Psoas muscle (tissue), 8 donors: ENCODE measurements around the gene STRIP1. TPM values are rescaled to one million over a fixed set of nuclear protein-coding genes. Genes with fewer than 3 reads are reported as not detected.

Experiments used
- ATAC-seq, 4 donors: fragments of 200-7000 bp; cut with Tn5 transposase; one replicate each; pipeline ENCODE4 v1.9.1; 2020; ENCODE audit warnings: moderate library complexity in 3 of 4, mild to moderate bottlenecking in 2 of 4
- DNase-seq, 2 donors: peaks; one replicate each; pipeline ENCODE4 v3.0.0-alpha.2; 2020
- H3K27ac ChIP-seq: fragments of 200-600 bp; one replicate; pipeline ENCODE4 v1.8.0; 2022
- H3K27me3 ChIP-seq, 3 donors: fragments of 200-600 bp in 1 of 3; one replicate each; pipeline versions ENCODE4 v1.6.1 to v1.8.0; 2013 to 2022; ENCODE audit warnings: low read length in 2 of 3, mild to moderate bottlenecking in 2 of 3, moderate library complexity in 1 of 3; ENCODE audit not compliant: insufficient read depth in 3 of 3
- H3K36me3 ChIP-seq, 2 donors: fragments of 200-600 bp in 1 of 2; one replicate each; pipeline versions ENCODE4 v1.6.1 to v1.8.0; 2013 to 2022; ENCODE audit warnings: low read depth in 1 of 2, mild to moderate bottlenecking in 1 of 2, moderate library complexity in 1 of 2; ENCODE audit not compliant: insufficient read depth in 1 of 2
- H3K4me1 ChIP-seq: fragments of 200-600 bp; one replicate; pipeline ENCODE4 v1.8.0; 2022
- H3K4me3 ChIP-seq: fragments of 200-600 bp; one replicate; pipeline ENCODE4 v1.8.0; 2022; ENCODE audit warnings: mild to moderate bottlenecking
- H3K9me3 ChIP-seq: fragments of 200-600 bp; one replicate; pipeline ENCODE4 v1.8.0; 2022
- WGBS, 3 donors: extraction: QIAGEN DNeasy Blood & Tissue Kit; methylation state at CpG; one replicate each; pipeline versions ENCODE4 v1.1.6 to v1.1.7; 2013; 5-methylcytosine and 5-hydroxymethylcytosine counted together
- intact Hi-C, 2 donors: fragments of 100-400 bp; cut with DNase I; formaldehyde crosslinking; loops; one replicate each; pipeline versions ENCODE4 v1.11.0 to v1.14.2; 2022
- polyA plus RNA-seq, 3 donors: library from polyadenylated mRNA; stranded (reverse); fragments of 200-250 nt; gene quantifications; one replicate each; pipeline ENCODE4 v1.2.3, GENCODE V29; 2013
- total RNA-seq, 4 donors: library from RNA; stranded (reverse); fragmentation: NEBNext Ultra II Directional in 2 of 4; extraction: Animal tissue kit (Norgen Biotek cat#: 25700) in 2 of 4; gene quantifications; one replicate each; pipeline versions ENCODE4 v1.2.1 to v1.2.4, GENCODE V29; 2021 to 2023
- TF ChIP-seq, protein P1 (sequence below): fragments of 200-600 bp; IDR thresholded peaks from one replicate; pipeline ENCODE4 v1.8.0; 2022; ENCODE audit warnings: antibody characterized with exemption
- donor health status: healthy with polysubstance abuse.
- donor health status: DM: no; HTN: no; CAD: no; lungs with moderate emphysema.
- donor health status: Bipolar disorder and iron deficiency.
- donor health status: healthy.
- donor health status: DM: yes; HTN: yes; CAD: no.
- donor health status: DM: no; HTN: no; CAD: no.
- donor health status: DM: no; HTN: no; CAD: no.
- donor health status: DM: yes; HTN: yes; CAD: no.

Gene STRIP1
- total and polyA plus RNA-seq, 7 donors: 12.1 to 23.1 (median 16.4) TPM

DNA sequence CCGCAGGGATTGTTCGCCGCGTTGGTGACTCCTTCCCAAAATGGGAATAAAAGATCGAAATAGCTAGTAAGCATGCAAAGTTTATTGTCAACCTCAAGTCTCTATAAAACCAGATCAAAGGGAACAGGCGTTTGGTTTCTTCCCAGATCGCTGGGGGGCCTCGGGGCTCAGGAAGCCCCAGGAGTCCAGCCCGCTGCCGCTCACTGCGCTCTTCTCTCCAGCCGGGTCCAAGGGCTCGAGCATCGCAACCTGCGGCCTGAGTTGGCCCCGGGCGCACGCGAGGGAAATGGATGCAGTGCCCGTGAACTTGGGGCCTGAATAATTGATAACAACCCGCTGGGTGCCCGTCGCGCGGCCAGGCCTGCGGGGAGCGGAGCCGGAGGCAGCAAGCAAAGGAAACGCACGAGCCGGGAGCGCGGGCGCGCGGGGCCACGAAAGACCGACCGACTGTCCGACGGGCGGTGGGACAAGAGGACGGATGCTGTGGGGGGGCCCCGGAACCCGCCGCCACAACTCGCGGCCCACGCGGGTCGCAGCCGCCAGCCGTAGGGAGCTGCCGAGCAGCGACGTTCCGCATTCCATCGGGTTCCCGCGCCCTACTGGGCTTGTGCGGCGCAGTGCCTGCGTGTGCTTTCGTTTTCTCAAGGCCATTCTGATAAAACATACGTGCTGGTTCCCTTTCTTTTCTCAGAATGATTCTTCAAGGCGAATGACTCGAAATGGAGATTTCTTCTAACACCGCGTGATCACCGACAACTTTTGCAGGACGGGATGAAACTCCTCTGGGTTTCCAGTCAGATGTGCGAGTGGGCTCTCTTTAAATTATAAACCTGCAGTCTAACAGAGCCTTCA is 50.0 kb downstream of the STRIP1 start:
- ATAC-seq: peak; percentile 60 to 75 (median 64)
- no peaks in the 10 kb centered on the region for H3K36me3 ChIP-seq
- no peaks in the 10 kb centered on the region for H3K9me3 ChIP-seq
- peaks cover 6% of the 10 kb centered on the region for H3K4me1 ChIP-seq
- peaks cover 2 to 56% (median 15%) of the 10 kb centered on the region in 3 donors for H3K27me3 ChIP-seq
- peak; percentile 66 to 68 for DNase-seq
- H3K4me3 ChIP-seq: peak overlapping the region; percentile 78
- TF ChIP-seq, protein P1, sequence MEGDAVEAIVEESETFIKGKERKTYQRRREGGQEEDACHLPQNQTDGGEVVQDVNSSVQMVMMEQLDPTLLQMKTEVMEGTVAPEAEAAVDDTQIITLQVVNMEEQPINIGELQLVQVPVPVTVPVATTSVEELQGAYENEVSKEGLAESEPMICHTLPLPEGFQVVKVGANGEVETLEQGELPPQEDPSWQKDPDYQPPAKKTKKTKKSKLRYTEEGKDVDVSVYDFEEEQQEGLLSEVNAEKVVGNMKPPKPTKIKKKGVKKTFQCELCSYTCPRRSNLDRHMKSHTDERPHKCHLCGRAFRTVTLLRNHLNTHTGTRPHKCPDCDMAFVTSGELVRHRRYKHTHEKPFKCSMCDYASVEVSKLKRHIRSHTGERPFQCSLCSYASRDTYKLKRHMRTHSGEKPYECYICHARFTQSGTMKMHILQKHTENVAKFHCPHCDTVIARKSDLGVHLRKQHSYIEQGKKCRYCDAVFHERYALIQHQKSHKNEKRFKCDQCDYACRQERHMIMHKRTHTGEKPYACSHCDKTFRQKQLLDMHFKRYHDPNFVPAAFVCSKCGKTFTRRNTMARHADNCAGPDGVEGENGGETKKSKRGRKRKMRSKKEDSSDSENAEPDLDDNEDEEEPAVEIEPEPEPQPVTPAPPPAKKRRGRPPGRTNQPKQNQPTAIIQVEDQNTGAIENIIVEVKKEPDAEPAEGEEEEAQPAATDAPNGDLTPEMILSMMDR: no peak
- peak overlapping the region; percentile 12 for H3K27ac ChIP-seq
- intact Hi-C loops: no loop called here
- 4 to 5% (median 5%) methylated on average over 63 to 72 of the region's 72 CpGs for WGBS, 3 donors

- Histone ChIP-seq H3K4me1 (peaks cover 6% of the 10 kb centered on the region), H3K27ac (no peak overlapping the region), H3K9me3 (no peaks in the 10 kb centered on the region), H3K36me3 (no peaks in the 10 kb centered on the region), H3K4me3 (no peak overlapping the region), H3K27me3 (peaks cover 2 to 56% (median 16%) of the 10 kb centered on the region in 3 donors)
- TF ChIP-seq, protein P1: no peak
- 78 to 93% (median 90%) methylated on average over 5 of the region's 5 CpGs for WGBS, 3 donors
- ATAC-seq (no peak), DNase-seq (peak in 1 of 2 donors; percentile 11)
- intact Hi-C loops: no loop called here
Measured at GRCh38 chr1:110085671-110086070, 51.2 kb downstream of the STRIP1 start.

DNA sequence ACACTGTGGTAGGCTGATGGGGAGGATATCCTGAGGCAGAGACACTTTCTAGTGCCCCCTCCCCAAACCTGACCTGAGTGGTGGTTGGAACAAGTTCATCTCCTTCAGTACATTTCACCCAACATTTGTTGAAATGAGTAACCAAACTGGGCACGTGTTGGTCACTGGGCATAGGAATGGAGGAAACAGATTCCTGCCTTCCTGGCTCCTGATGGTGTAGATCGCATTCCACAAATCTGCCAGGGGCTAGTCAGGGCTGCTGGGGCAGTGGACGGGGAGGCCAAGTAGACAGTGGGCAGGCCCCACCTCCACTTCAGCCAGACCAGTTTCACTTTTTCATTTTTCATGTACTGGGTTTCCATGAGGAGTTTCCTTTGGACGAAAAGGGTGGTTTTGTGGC is 52.5 kb downstream of the STRIP1 start:
- no peaks in the 10 kb centered on the region for H3K9me3 ChIP-seq
- WGBS, 3 donors: 71 to 85% (median 83%) methylated on average over 4 of the region's 4 CpGs
- intact Hi-C loops: no loop called here
- TF ChIP-seq, protein P1: no peak
- H3K27me3 ChIP-seq: peaks cover 2 to 56% (median 16%) of the 10 kb centered on the region in 3 donors
- ATAC-seq (no peak), DNase-seq (peak in 1 of 2 donors; percentile 19)
- H3K36me3 ChIP-seq: no peaks in the 10 kb centered on the region
- no peak overlapping the region for H3K4me3 ChIP-seq
- H3K27ac ChIP-seq: no peak overlapping the region
- H3K4me1 ChIP-seq: peaks cover 6% of the 10 kb centered on the region

DNA sequence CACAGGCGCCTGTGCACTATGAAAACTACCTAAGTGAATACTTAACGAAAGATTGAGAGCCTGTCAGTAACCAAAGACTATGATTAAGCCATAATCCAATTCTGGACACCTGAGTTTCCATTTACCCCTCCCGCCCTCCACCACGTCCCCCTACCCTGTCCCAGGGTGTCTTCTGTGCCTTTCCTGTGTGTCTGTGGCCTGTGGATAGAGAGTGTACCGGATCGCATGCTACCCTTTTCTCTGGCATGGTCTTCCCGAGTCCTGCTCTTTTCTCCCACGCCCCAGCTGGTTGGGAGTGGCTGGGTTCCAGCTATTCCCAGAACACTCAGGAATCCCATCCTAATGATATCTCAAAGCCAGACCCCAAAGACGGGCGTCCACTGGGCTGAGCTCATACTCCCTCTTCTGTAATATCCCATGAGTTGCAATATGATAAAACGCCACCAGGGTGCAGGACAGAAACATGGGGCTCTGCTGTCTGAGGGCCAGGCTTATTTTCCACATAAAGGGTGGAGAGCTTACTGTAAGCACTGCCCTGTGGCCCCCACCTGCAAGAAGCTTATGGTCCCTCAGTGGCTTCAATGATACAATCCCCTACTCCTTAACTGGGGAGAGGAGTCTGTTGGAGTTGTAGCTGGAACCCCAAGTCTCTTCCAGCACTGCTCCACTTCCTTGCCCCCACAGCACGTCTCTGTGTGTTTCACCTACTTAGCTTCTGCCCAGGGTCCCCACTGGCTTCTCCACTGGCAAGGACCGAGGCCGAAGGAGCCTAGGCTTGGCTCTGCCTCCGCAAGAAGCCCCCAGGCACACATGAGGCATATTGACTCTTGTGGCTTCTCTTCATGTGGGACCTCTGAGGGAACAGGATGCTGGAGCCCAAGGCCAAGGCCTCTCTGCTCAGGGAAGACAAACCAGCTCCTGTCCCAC is 53.7 kb downstream of the STRIP1 start:
- DNase-seq: peak in 1 of 2 donors; percentile 47
- WGBS, 3 donors: 53 to 57% (median 56%) methylated on average over 15 of the region's 15 CpGs
- Histone ChIP-seq H3K9me3 (no peaks in the 10 kb centered on the region), H3K4me1 (peaks cover 6% of the 10 kb centered on the region), H3K4me3 (no peak overlapping the region), H3K27me3 (peaks cover 0 to 45% (median 13%) of the 10 kb centered on the region in 3 donors), H3K36me3 (no peaks in the 10 kb centered on the region), H3K27ac (no peak overlapping the region)
- TF ChIP-seq, protein P1: peak; percentile 69
- intact Hi-C loops: no loop called here
- peak; percentile 61 to 77 (median 74) for ATAC-seq
